Measurements from ENCODE around the gene NR1H2. TPM values are rescaled to one million over a fixed set of nuclear protein-coding genes. Genes with fewer than 3 reads are reported as not detected.
"Not testable (repeated sequence)": the region's sequence is repeated elsewhere in the genome, so short reads cannot be mapped to it uniquely, and the experiment has no call there.

NR1H2 gene
- total RNA-seq, 2 donors from 2014 or later, result 40.4 to 42.7 TPM

DNA sequence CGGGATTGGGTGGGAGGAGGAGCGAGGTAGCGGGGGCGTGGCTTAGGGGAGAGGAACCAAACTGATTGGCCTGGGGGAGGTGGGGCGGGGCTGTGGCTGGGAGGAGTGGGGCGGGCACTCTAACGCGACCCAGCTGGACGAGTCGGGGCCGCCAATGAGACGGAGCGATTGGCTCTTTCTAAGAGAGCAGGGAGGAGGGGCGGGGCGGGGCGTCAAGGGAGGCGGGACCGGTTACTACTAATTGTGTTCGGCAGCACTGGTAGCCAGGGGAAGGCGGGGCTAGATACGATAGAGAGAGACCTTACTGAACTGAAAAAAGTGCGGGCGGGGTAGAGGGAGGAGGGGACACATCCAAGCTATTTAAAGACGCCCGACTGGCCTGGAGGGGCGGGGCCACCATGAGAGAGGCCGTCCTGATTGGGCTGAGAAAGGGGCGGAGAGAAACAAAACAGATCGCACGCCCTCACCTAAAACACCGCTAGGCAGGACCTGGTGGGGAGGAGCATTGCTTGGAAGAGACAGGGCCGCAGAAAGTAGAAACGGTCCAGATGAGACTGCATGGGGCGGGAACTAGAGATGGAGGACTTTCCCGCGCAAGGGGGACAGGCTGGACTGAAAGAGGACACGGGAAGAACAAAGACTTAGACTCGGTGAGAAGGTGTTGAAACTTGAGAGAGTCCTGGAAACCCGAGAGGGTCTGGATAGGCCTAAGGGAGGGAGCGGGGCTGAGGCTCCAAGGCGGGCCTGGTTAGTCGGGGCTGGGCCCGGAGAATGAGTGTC lies 46.9 kb upstream of the NR1H2 start, which contains the start of gene KCNC3:
KCNC3 (minus strand) TSS at position 232 of the 780 bp plus-strand sequence. CDS start 295 bp downstream, outside the sequence.
- no peaks in the 10 kb centered on the region for H3K9me3 ChIP-seq (ENCODE audit: control insufficient read depth, low read length)
- peak within 1 kb of the TSS; percentile 80 for H3K4me3 Mint-ChIP-seq
- 34 to 46% methylated on average over 31 to 43 of the region's 43 CpGs for WGBS, 2 experiments (ENCODE audit: insufficient coverage in 1 of 2, insufficient read length in 1 of 2)
- H3K36me3 Mint-ChIP-seq (ENCODE audit: low read depth), result peaks cover 4% of the 10 kb centered on the region
- H3K36me3 ChIP-seq (ENCODE audit: control insufficient read depth, insufficient read depth, low read length), result no peaks in the 10 kb centered on the region
- H3K4me1 ChIP-seq (ENCODE audit: control insufficient read depth, insufficient read depth, low read length), result no peaks in the 10 kb centered on the region
- peak within 1 kb of the TSS; percentile 88 for H3K27ac Mint-ChIP-seq
- peaks cover 17% of the 10 kb centered on the region for H3K27me3 ChIP-seq (ENCODE audit: control insufficient read depth, insufficient read depth, low read length, poor library complexity, severe bottlenecking)
- no peak within 1 kb of the TSS for H3K9ac ChIP-seq (ENCODE audit: extremely low read depth, low read length, poor library complexity, severe bottlenecking)
- TF ChIP-seq, protein P1, sequence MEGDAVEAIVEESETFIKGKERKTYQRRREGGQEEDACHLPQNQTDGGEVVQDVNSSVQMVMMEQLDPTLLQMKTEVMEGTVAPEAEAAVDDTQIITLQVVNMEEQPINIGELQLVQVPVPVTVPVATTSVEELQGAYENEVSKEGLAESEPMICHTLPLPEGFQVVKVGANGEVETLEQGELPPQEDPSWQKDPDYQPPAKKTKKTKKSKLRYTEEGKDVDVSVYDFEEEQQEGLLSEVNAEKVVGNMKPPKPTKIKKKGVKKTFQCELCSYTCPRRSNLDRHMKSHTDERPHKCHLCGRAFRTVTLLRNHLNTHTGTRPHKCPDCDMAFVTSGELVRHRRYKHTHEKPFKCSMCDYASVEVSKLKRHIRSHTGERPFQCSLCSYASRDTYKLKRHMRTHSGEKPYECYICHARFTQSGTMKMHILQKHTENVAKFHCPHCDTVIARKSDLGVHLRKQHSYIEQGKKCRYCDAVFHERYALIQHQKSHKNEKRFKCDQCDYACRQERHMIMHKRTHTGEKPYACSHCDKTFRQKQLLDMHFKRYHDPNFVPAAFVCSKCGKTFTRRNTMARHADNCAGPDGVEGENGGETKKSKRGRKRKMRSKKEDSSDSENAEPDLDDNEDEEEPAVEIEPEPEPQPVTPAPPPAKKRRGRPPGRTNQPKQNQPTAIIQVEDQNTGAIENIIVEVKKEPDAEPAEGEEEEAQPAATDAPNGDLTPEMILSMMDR (conservative IDR thresholded peaks at IDR 0.05), result peak; percentile 9
- peak within 1 kb of the TSS; percentile 84 for H3K27ac ChIP-seq (ENCODE audit: low read depth, low read length)
- H3K4me3 ChIP-seq (ENCODE audit: low read length), result peak within 1 kb of the TSS; percentile 64
- H3K9me3 Mint-ChIP-seq, result peaks cover 13% of the 10 kb centered on the region
- peaks cover 61% of the 10 kb centered on the region for H3K27me3 Mint-ChIP-seq (ENCODE audit: insufficient read depth)
- H3K4me1 Mint-ChIP-seq, result peaks cover 41% of the 10 kb centered on the region
- peak; percentile 100 for DNase-seq

- H3K36me3 ChIP-seq (ENCODE audit: control insufficient read depth, insufficient read depth, low read length); H3K9me3 ChIP-seq (ENCODE audit: control insufficient read depth, low read length); H3K9ac ChIP-seq (ENCODE audit: extremely low read depth, low read length, poor library complexity, severe bottlenecking); H3K4me1 ChIP-seq (ENCODE audit: control insufficient read depth, insufficient read depth, low read length); DNase-seq; H3K36me3 Mint-ChIP-seq (ENCODE audit: low read depth): not testable (repeated sequence)
- Histone ChIP-seq H3K27me3 (ENCODE audit: control insufficient read depth, insufficient read depth, low read length, poor library complexity, severe bottlenecking) (peaks cover 17% of the 10 kb centered on the region), H3K27ac (ENCODE audit: low read depth, low read length) (peak overlapping the region; percentile 84), H3K4me3 (ENCODE audit: low read length) (peak overlapping the region; percentile 64)
- H3K27me3 Mint-ChIP-seq (ENCODE audit: insufficient read depth), result peaks cover 57% of the 10 kb centered on the region
- peak overlapping the region; percentile 88 for H3K27ac Mint-ChIP-seq
- peaks cover 13% of the 10 kb centered on the region for H3K9me3 Mint-ChIP-seq
- peaks cover 36% of the 10 kb centered on the region for H3K4me1 Mint-ChIP-seq
- 53 to 64% methylated on average over 18 of the region's 18 CpGs for WGBS, 2 experiments (ENCODE audit: insufficient coverage in 1 of 2, insufficient read length in 1 of 2)
- H3K4me3 Mint-ChIP-seq, result peak overlapping the region; percentile 80
Measured at GRCh38 chr19:50329926-50330294, 46.3 kb upstream of the NR1H2 start.

DNA sequence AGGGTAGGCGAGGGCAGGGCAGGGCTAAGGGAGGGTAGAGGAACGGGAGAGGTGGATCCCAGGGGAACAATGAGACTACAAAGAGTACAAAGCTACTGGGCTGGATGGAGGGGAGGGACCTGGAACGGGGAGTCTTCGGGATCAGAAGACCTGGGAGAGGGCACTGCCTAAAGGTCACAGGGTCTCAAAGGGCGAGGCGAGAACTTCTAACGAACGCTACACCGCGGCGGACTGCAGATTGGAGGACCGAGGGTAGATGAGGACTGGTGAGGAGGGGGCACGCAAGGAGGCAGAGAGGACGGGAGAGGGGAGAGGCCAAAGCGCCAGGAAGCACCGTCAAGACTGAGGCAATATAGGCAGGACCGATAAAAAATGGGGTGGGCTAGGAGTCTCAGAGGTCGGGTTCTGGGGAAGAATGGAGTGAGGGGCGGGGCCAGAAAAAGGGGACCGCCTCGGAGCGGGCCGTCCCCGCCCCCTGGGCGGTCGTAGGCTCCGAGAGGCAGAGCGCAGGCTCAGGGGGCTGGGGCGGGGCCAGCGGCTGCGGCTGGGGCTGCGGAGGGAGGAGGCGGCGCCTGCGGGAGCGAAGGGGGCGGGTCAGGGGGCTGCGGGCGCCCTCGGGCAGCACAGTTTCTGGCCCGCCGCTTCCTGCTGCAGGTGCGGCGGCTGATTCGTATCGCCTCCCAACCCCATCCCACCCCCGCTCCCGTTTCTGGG lies 45.7 kb upstream of the NR1H2 start:
- Mint-ChIP-seq H3K4me3 (peak overlapping the region; percentile 80), H3K27me3 (ENCODE audit: insufficient read depth) (peaks cover 61% of the 10 kb centered on the region), H3K4me1 (peaks cover 36% of the 10 kb centered on the region)

More for the DNA sequence above, 45.7 kb upstream of the NR1H2 start:
- Histone ChIP-seq H3K9me3 (ENCODE audit: control insufficient read depth, low read length) (no peaks in the 10 kb centered on the region), H3K36me3 (ENCODE audit: control insufficient read depth, insufficient read depth, low read length) (no peaks in the 10 kb centered on the region), H3K9ac (ENCODE audit: extremely low read depth, low read length, poor library complexity, severe bottlenecking) (no peak overlapping the region), H3K4me3 (ENCODE audit: low read length) (peak overlapping the region; percentile 83), H3K27ac (ENCODE audit: low read depth, low read length) (peak overlapping the region; percentile 64), H3K27me3 (ENCODE audit: control insufficient read depth, insufficient read depth, low read length, poor library complexity, severe bottlenecking) (peaks cover 17% of the 10 kb centered on the region), H3K4me1 (ENCODE audit: control insufficient read depth, insufficient read depth, low read length) (no peaks in the 10 kb centered on the region)
- H3K36me3 Mint-ChIP-seq (ENCODE audit: low read depth), result peaks cover 4% of the 10 kb centered on the region
- DNase-seq, result peak; percentile 97
- TF ChIP-seq, protein P1 (conservative IDR thresholded peaks at IDR 0.05), result no peak
- 19 to 31% methylated on average over 21 to 48 of the region's 48 CpGs for WGBS, 2 experiments (ENCODE audit: insufficient coverage in 1 of 2, insufficient read length in 1 of 2)
- peaks cover 13% of the 10 kb centered on the region for H3K9me3 Mint-ChIP-seq
- peak overlapping the region; percentile 88 for H3K27ac Mint-ChIP-seq

Data from endodermal cell (in vitro differentiated cells).